Stimulated activated effector memory CD8-positive, alpha-beta T cell treated with anti-CD3 and anti-CD28 coated beads, Interleukin-12 subunit alpha, Interleukin-12 subunit beta, amount 100 ng/mL, for 72 hours (primary cell): ENCODE measurements around the gene COMMD1.
"Not testable (repeated sequence)": the region's sequence is repeated elsewhere in the genome, so short reads cannot be mapped to it uniquely, and the experiment has no call there.

Source experiments
- ATAC-seq: fragments of 150-1000 bp; cut with Tn5 transposase; 2 replicates; pipeline ENCODE4 v1.10.0; 2021
- DNase-seq, 2 donors: peaks; one replicate each; pipeline ENCODE4 v3.0.0; 2021 to 2022; ENCODE audit warnings: low spot score in 2 of 2
- H3K27ac Mint-ChIP-seq: one replicate; pipeline ENCODE4 v1.8.0; 2022; ENCODE audit warnings: mild to moderate bottlenecking, mixed read lengths
- H3K36me3 Mint-ChIP-seq: one replicate; pipeline ENCODE4 v1.8.0; 2022; ENCODE audit warnings: mild to moderate bottlenecking, mixed read lengths
- H3K4me1 Mint-ChIP-seq: one replicate; pipeline ENCODE4 v1.8.0; 2022; ENCODE audit warnings: mixed read lengths
- H3K4me3 Mint-ChIP-seq: one replicate; pipeline ENCODE4 v1.8.0; 2022; ENCODE audit warnings: mild to moderate bottlenecking, mixed read lengths
- H3K9me3 Mint-ChIP-seq: one replicate; pipeline ENCODE4 v1.8.0; 2022; ENCODE audit warnings: mixed read lengths

The COMMD1 gene

GRCh38 chr2:62141142-62141740 lies 235.8 kb downstream of the COMMD1 start:
- no peak overlapping the region for H3K4me3 Mint-ChIP-seq
- no peaks in the 10 kb centered on the region for H3K9me3 Mint-ChIP-seq
- DNase-seq (no peak), ATAC-seq (no peak)
- no peak overlapping the region for H3K27ac Mint-ChIP-seq
- H3K4me1 Mint-ChIP-seq: no peaks in the 10 kb centered on the region
- peaks cover 4% of the 10 kb centered on the region for H3K36me3 Mint-ChIP-seq

- no peak overlapping the region for H3K4me3 Mint-ChIP-seq
- DNase-seq (no peak), ATAC-seq (no peak)
- no peaks in the 10 kb centered on the region for H3K4me1 Mint-ChIP-seq
- H3K27ac Mint-ChIP-seq: no peak overlapping the region
- H3K9me3 Mint-ChIP-seq: no peaks in the 10 kb centered on the region
- H3K36me3 Mint-ChIP-seq: no peaks in the 10 kb centered on the region
Observed at GRCh38 chr2:62142054-62142453, 236.6 kb downstream of the COMMD1 start.

- H3K9me3 Mint-ChIP-seq: no peaks in the 10 kb centered on the region
- ATAC-seq: no peak
- DNase-seq: no peak
- no peaks in the 10 kb centered on the region for H3K4me1 Mint-ChIP-seq
- no peak overlapping the region for H3K27ac Mint-ChIP-seq
- no peaks in the 10 kb centered on the region for H3K36me3 Mint-ChIP-seq
- no peak overlapping the region for H3K4me3 Mint-ChIP-seq
Observed at GRCh38 chr2:62143696-62144095, 238.2 kb downstream of the COMMD1 start.

GRCh38 chr2:62144689-62145477 lies 239.4 kb downstream of the COMMD1 start:
- H3K9me3 Mint-ChIP-seq: no peaks in the 10 kb centered on the region
- no peak overlapping the region for H3K4me3 Mint-ChIP-seq
- H3K27ac Mint-ChIP-seq: no peak overlapping the region
- H3K4me1 Mint-ChIP-seq: no peaks in the 10 kb centered on the region
- ATAC-seq: no peak
- H3K36me3 Mint-ChIP-seq: no peaks in the 10 kb centered on the region
- DNase-seq: no peak

GRCh38 chr2:62145478-62146100 lies 240.1 kb downstream of the COMMD1 start:
- ATAC-seq: no peak
- H3K4me3 Mint-ChIP-seq: no peak overlapping the region
- H3K27ac Mint-ChIP-seq: no peak overlapping the region
- no peaks in the 10 kb centered on the region for H3K9me3 Mint-ChIP-seq
- H3K36me3 Mint-ChIP-seq: no peaks in the 10 kb centered on the region
- no peak for DNase-seq
- no peaks in the 10 kb centered on the region for H3K4me1 Mint-ChIP-seq

- not testable (repeated sequence) for H3K36me3 Mint-ChIP-seq, H3K4me3 Mint-ChIP-seq, DNase-seq, ATAC-seq, H3K4me1 Mint-ChIP-seq, H3K27ac Mint-ChIP-seq, H3K9me3 Mint-ChIP-seq
Observed at GRCh38 chr2:62146790-62147189, 241.3 kb downstream of the COMMD1 start.

GRCh38 chr2:62147610-62148301 lies 242.3 kb downstream of the COMMD1 start:
- Mint-ChIP-seq H3K9me3 (no peaks in the 10 kb centered on the region), H3K36me3 (no peaks in the 10 kb centered on the region), H3K4me3 (no peak overlapping the region), H3K27ac (no peak overlapping the region), H3K4me1 (no peaks in the 10 kb centered on the region)
- no peak for ATAC-seq
- no peak for DNase-seq

- Mint-ChIP-seq H3K4me1 (no peaks in the 10 kb centered on the region), H3K27ac (no peak overlapping the region), H3K9me3 (no peaks in the 10 kb centered on the region), H3K4me3 (no peak overlapping the region), H3K36me3 (no peaks in the 10 kb centered on the region)
- peak; percentile 65 for ATAC-seq
- no peak for DNase-seq
Observed at GRCh38 chr2:62149708-62150107, 244.2 kb downstream of the COMMD1 start.

- H3K36me3 Mint-ChIP-seq: no peaks in the 10 kb centered on the region
- H3K4me1 Mint-ChIP-seq: no peaks in the 10 kb centered on the region
- peaks cover 3% of the 10 kb centered on the region for H3K9me3 Mint-ChIP-seq
- H3K4me3 Mint-ChIP-seq: no peak overlapping the region
- ATAC-seq (no peak), DNase-seq (no peak)
- H3K27ac Mint-ChIP-seq: no peak overlapping the region
Observed at GRCh38 chr2:62150597-62151305, 245.3 kb downstream of the COMMD1 start.

- ATAC-seq (no peak), DNase-seq (no peak)
- no peak overlapping the region for H3K4me3 Mint-ChIP-seq
- H3K9me3 Mint-ChIP-seq: peaks cover 3% of the 10 kb centered on the region
- no peaks in the 10 kb centered on the region for H3K36me3 Mint-ChIP-seq
- no peak overlapping the region for H3K27ac Mint-ChIP-seq
- no peaks in the 10 kb centered on the region for H3K4me1 Mint-ChIP-seq
Observed at GRCh38 chr2:62151306-62151638, 245.8 kb downstream of the COMMD1 start.

- H3K36me3 Mint-ChIP-seq: no peaks in the 10 kb centered on the region
- no peak overlapping the region for H3K4me3 Mint-ChIP-seq
- H3K9me3 Mint-ChIP-seq: peaks cover 3% of the 10 kb centered on the region
- ATAC-seq (no peak), DNase-seq (no peak)
- no peaks in the 10 kb centered on the region for H3K4me1 Mint-ChIP-seq
- H3K27ac Mint-ChIP-seq: no peak overlapping the region
Observed at GRCh38 chr2:62152000-62152399, 246.5 kb downstream of the COMMD1 start.

GRCh38 chr2:62156861-62157496 lies 251.5 kb downstream of the COMMD1 start:
- DNase-seq: no peak
- H3K27ac Mint-ChIP-seq: peak overlapping the region; percentile 26
- H3K4me3 Mint-ChIP-seq: no peak overlapping the region
- ATAC-seq: no peak
- no peaks in the 10 kb centered on the region for H3K4me1 Mint-ChIP-seq
- peaks cover 3% of the 10 kb centered on the region for H3K9me3 Mint-ChIP-seq
- H3K36me3 Mint-ChIP-seq: no peaks in the 10 kb centered on the region

GRCh38 chr2:62158444-62159121 lies 253.1 kb downstream of the COMMD1 start:
- Mint-ChIP-seq H3K9me3 (peaks cover 3% of the 10 kb centered on the region), H3K4me1 (no peaks in the 10 kb centered on the region), H3K36me3 (no peaks in the 10 kb centered on the region), H3K4me3 (no peak overlapping the region), H3K27ac (no peak overlapping the region)
- DNase-seq: no peak
- ATAC-seq: no peak

GRCh38 chr2:62160691-62161090 lies 255.2 kb downstream of the COMMD1 start:
- not testable (repeated sequence) for H3K4me1 Mint-ChIP-seq, H3K9me3 Mint-ChIP-seq, H3K27ac Mint-ChIP-seq, ATAC-seq, DNase-seq, H3K36me3 Mint-ChIP-seq, H3K4me3 Mint-ChIP-seq
